ENCODE data around the gene BCAP31. TPM values are rescaled to one million over a fixed set of nuclear protein-coding genes. Genes with fewer than 3 reads are reported as not detected.

Gene BCAP31
- total RNA-seq, 1 experiment from 2014 or later = 232 TPM

DNA sequence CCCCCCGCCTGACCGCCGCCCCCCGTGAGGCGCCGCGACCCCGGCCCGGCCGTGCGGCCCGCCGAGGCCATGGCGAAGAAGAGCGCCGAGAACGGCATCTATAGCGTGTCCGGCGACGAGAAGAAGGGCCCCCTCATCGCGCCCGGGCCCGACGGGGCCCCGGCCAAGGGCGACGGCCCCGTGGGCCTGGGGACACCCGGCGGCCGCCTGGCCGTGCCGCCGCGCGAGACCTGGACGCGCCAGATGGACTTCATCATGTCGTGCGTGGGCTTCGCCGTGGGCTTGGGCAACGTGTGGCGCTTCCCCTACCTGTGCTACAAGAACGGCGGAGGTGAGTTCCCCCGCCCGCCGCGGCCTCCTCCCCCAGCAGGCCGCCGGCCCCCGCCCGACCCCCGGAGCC lies 35.7 kb downstream of the BCAP31 start:
- intact Hi-C loops (cut with micrococcal nuclease; ENCODE audit: unreplicated experiment) = no loop called here
- peaks cover 10% of the 10 kb centered on the region for H3K36me3 Mint-ChIP-seq (ENCODE audit: insufficient read depth, unreplicated experiment)
- no peaks in the 10 kb centered on the region for H3K4me1 Mint-ChIP-seq (ENCODE audit: low read depth, unreplicated experiment)
- H3K4me3 ChIP-seq (ENCODE audit: low read depth, low read length) = peak overlapping the region; percentile 31
- BruUV-seq (replicated peaks) = no TSS peak
- no peaks in the 10 kb centered on the region for H3K27me3 Mint-ChIP-seq (ENCODE audit: insufficient read depth, unreplicated experiment)
- POLR2A ChIA-PET = no interaction called here
- H3K4me1 ChIP-seq = no peaks in the 10 kb centered on the region
- no peaks in the 10 kb centered on the region for H3K9me3 ChIP-seq
- no peak overlapping the region for H3K4me3 Mint-ChIP-seq (ENCODE audit: unreplicated experiment)
- DNase-seq = no peak
- no peaks in the 10 kb centered on the region for H3K9me3 Mint-ChIP-seq (ENCODE audit: unreplicated experiment)
- no peaks in the 10 kb centered on the region for H3K36me3 ChIP-seq (ENCODE audit: control insufficient read depth, insufficient read depth, low read length)
- no peak for TF ChIP-seq CTCF (IDR thresholded peaks at IDR 0.05; ENCODE audit: insufficient read depth in 1 of 2, low read depth in 1 of 2, low read length in 1 of 2, severe bottlenecking in 1 of 2, unreplicated experiment in 1 of 2)
- CTCF ChIA-PET = no interaction called here
- no peaks in the 10 kb centered on the region for H3K27me3 ChIP-seq (replicated peaks; ENCODE audit: control insufficient read depth, insufficient read depth, low read length)
- no peak overlapping the region for H3K27ac Mint-ChIP-seq (ENCODE audit: unreplicated experiment)

GRCh38 chrX:153688071-153688470 lies 36.1 kb downstream of the BCAP31 start:
- no peaks in the 10 kb centered on the region for H3K9me3 ChIP-seq
- peak overlapping the region; percentile 18 for H3K4me3 ChIP-seq (ENCODE audit: low read depth, low read length)
- no TSS peak for BruUV-seq (replicated peaks)
- peak overlapping the region; percentile 77 for H3K4me3 Mint-ChIP-seq (ENCODE audit: unreplicated experiment)
- CTCF ChIA-PET = no interaction called here
- no peak for TF ChIP-seq CTCF (IDR thresholded peaks at IDR 0.05; ENCODE audit: insufficient read depth in 1 of 2, low read depth in 1 of 2, low read length in 1 of 2, severe bottlenecking in 1 of 2, unreplicated experiment in 1 of 2)
- H3K27me3 Mint-ChIP-seq (ENCODE audit: insufficient read depth, unreplicated experiment) = no peaks in the 10 kb centered on the region
- H3K36me3 Mint-ChIP-seq (ENCODE audit: insufficient read depth, unreplicated experiment) = peaks cover 5% of the 10 kb centered on the region
- no peak for DNase-seq
- H3K4me1 ChIP-seq = no peaks in the 10 kb centered on the region
- no peaks in the 10 kb centered on the region for H3K9me3 Mint-ChIP-seq (ENCODE audit: unreplicated experiment)
- no peaks in the 10 kb centered on the region for H3K27me3 ChIP-seq (replicated peaks; ENCODE audit: control insufficient read depth, insufficient read depth, low read length)
- intact Hi-C loops (cut with micrococcal nuclease; ENCODE audit: unreplicated experiment) = no loop called here
- no peaks in the 10 kb centered on the region for H3K4me1 Mint-ChIP-seq (ENCODE audit: low read depth, unreplicated experiment)
- H3K36me3 ChIP-seq (ENCODE audit: control insufficient read depth, insufficient read depth, low read length) = no peaks in the 10 kb centered on the region
- POLR2A ChIA-PET = no interaction called here
- H3K27ac Mint-ChIP-seq (ENCODE audit: unreplicated experiment) = no peak overlapping the region

- Mint-ChIP-seq H3K36me3 (ENCODE audit: insufficient read depth, unreplicated experiment) (peaks cover 5% of the 10 kb centered on the region), H3K27ac (ENCODE audit: unreplicated experiment) (peak within 1 kb of the TSS; percentile 35), H3K4me3 (ENCODE audit: unreplicated experiment) (peak within 1 kb of the TSS; percentile 77), H3K4me1 (ENCODE audit: low read depth, unreplicated experiment) (no peaks in the 10 kb centered on the region), H3K27me3 (ENCODE audit: insufficient read depth, unreplicated experiment) (no peaks in the 10 kb centered on the region), H3K9me3 (ENCODE audit: unreplicated experiment) (no peaks in the 10 kb centered on the region)
- peak; percentile 46 to 54 for TF ChIP-seq CTCF (IDR thresholded peaks at IDR 0.05; ENCODE audit: insufficient read depth in 1 of 2, low read depth in 1 of 2, low read length in 1 of 2, severe bottlenecking in 1 of 2, unreplicated experiment in 1 of 2)
- intact Hi-C loops (cut with micrococcal nuclease; ENCODE audit: unreplicated experiment) = loop anchor here (1.0 kb wide), 1 partner anchor 21 kb away; no protein-coding TSS in a partner anchor
- H3K4me3 ChIP-seq (ENCODE audit: low read depth, low read length) = peak within 1 kb of the TSS; percentile 35
- no peaks in the 10 kb centered on the region for H3K27me3 ChIP-seq (replicated peaks; ENCODE audit: control insufficient read depth, insufficient read depth, low read length)
- H3K4me1 ChIP-seq = no peaks in the 10 kb centered on the region
- no peaks in the 10 kb centered on the region for H3K36me3 ChIP-seq (ENCODE audit: control insufficient read depth, insufficient read depth, low read length)
- peak; percentile 68 to 71 for DNase-seq
- CTCF ChIA-PET = interaction anchor here (0.7 to 1.7 kb wide), 5 partner anchors 11 to 136 kb away, joined by 3 to 13 read pairs (median 4); partner anchors contain the start of gene DUSP9
- H3K9me3 ChIP-seq = no peaks in the 10 kb centered on the region
- POLR2A ChIA-PET = no interaction called here
- no TSS peak for BruUV-seq (replicated peaks)
These were observed 36.8 kb downstream of the BCAP31 start, which contains the start of gene SLC6A8 for GRCh38 chrX:153687121-153688039. Gene SLC6A8 (plus strand): TSS chrX:153687926. CDS start chrX:153688575, 649 bp downstream.

All from Caco-2 (cell line).